Measurements from ENCODE around the gene RYR1.

DNA sequence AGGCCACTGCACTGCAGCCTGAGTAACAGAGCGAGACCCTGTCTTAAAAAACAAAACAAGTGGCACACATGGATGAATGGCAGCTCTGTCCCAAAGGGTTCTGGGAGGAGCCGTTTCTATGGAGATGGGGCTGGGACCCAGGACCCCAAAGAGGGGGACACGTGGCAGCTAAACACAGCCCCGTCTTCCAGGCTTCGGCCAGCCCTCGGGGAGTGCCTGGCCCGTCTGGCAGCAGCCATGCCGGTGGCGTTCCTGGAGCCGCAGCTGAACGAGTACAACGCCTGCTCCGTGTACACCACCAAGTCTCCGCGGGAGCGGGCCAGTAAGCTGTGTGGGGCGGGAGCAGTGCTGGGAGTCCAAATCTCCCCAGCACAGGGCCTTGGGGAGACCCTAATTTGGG is 82.4 kb downstream of the RYR1 start:
- TF ChIP-seq, protein P1, sequence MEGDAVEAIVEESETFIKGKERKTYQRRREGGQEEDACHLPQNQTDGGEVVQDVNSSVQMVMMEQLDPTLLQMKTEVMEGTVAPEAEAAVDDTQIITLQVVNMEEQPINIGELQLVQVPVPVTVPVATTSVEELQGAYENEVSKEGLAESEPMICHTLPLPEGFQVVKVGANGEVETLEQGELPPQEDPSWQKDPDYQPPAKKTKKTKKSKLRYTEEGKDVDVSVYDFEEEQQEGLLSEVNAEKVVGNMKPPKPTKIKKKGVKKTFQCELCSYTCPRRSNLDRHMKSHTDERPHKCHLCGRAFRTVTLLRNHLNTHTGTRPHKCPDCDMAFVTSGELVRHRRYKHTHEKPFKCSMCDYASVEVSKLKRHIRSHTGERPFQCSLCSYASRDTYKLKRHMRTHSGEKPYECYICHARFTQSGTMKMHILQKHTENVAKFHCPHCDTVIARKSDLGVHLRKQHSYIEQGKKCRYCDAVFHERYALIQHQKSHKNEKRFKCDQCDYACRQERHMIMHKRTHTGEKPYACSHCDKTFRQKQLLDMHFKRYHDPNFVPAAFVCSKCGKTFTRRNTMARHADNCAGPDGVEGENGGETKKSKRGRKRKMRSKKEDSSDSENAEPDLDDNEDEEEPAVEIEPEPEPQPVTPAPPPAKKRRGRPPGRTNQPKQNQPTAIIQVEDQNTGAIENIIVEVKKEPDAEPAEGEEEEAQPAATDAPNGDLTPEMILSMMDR (conservative IDR thresholded peaks at IDR 0.05; ENCODE audit: low read length), result no peak
- no peak for TF ChIP-seq EZH2phosphoT487 (IDR thresholded peaks at IDR 0.05; ENCODE audit: borderline replicate concordance, low read depth, low read length)

All from OCI-LY7 (cell line).